K562 (cell line): ENCODE measurements around the gene ABLIM1.

Source experiments
- ATF2 ChIP-seq: sonication (generic); formaldehyde crosslinking; IDR thresholded peaks from 2 replicates; pipeline ENCODE4 v1.8.1; 2022; ENCODE audit warnings: missing genetic modification reagents
- CTCF ChIP-seq, 3 experiments: IDR thresholded peaks in 2 of 3; conservative IDR thresholded peaks in 1 of 3; 2 replicates each; pipeline ENCODE4 v1.5.1; 2011 to 2012; ENCODE audit warnings: low read length in 3 of 3, mild to moderate bottlenecking in 3 of 3, control low read depth in 2 of 3, improper control_type of control experiment in 1 of 3, inconsistent platforms in 1 of 3, low read depth in 1 of 3, mixed read lengths in 1 of 3, moderate library complexity in 1 of 3; ENCODE audit not compliant: insufficient read depth in 2 of 3
- FOXJ3 ChIP-seq: sonication (generic); formaldehyde crosslinking; IDR thresholded peaks from 2 replicates; pipeline ENCODE4 v1.4.0; 2020; ENCODE audit warnings: mild to moderate bottlenecking, missing genetic modification reagents
- SMC3 ChIP-seq: conservative IDR thresholded peaks from 2 replicates; pipeline ENCODE4 v1.6.1; 2011; ENCODE audit warnings: low read depth, low read length, improper control_type of control experiment; ENCODE audit not compliant: insufficient read depth
- TSC22D4 ChIP-seq: fragments of 450-650 bp; IDR thresholded peaks from 2 replicates; pipeline ENCODE4 v1.6.1; 2016; ENCODE audit warnings: missing genetic modification characterization, missing biosample characterization, control low read depth
- ZBTB2 ChIP-seq: fragments of 450-650 bp; IDR thresholded peaks from 2 replicates; pipeline ENCODE4 v1.6.1; 2016; ENCODE audit warnings: antibody characterized with exemption

- TF ChIP-seq ZBTB2 (no peak), ATF2 (CRISPR knock-in tag) (no peak), FOXJ3 (CRISPR knock-in tag) (no peak), SMC3 (no peak), CTCF (IDR thresholded peaks at IDR 0.05 in 2 of 3, conservative IDR thresholded peaks at IDR 0.05 in 1 of 3; ENCODE audit: insufficient read depth in 2 of 3, low read depth in 1 of 3, low read length in 3 of 3) (no peak), TSC22D4 (tag) (no peak)
Observed at GRCh38 chr10:114624422-114624821, 33.7 kb downstream of the ABLIM1 start.
